SIG-M5 treated with dmso at 0.1 percent for 504 hours (cell line): Measurements from ENCODE around the gene STK32B.

Experiments
- DNase-seq: peaks from one replicate; lab custom pipeline; 2025; ENCODE audit not compliant: unreplicated experiment; lab: John Stamatoyannopoulos, UW

Gene STK32B

DNA sequence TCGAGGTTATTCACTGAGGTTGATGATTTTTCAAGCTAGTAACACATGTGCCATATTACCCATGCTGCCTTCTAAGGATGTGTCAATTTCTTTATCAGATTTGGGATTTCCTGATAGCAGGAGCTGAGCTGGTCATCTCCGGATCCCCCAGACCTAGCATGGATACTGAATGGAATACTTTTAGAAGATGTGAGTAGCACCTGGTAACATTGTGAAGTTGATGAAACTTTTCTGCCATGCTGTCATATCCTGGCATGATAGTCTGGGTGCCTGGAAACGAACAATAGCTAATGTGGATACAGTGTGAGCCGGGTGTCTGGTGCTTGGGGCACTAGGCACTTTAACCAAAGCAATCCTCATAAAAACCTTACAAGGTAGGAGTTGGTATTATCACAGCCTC is 21.1 kb upstream of the STK32B start:
- DNase-seq, result no peak

DNA sequence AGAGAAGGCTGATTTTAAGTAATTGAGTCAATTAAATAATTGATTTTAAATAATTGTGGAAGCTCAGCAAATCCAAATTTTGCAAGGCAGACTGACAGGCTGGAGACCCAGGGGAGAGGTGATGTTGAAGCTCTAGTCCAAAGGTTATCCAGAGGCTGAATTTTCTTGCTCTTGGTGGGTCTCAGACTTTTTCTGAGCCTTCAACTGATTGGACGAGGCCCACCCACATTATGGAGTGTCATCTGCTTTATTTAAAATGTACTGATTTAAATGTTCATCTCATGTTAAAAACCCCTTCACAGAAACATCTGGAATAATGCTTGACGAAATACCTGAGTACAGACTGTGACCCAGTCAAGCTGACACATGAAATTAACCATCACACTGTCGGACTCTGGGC is 20.4 kb upstream of the STK32B start:
- no peak for DNase-seq

DNA sequence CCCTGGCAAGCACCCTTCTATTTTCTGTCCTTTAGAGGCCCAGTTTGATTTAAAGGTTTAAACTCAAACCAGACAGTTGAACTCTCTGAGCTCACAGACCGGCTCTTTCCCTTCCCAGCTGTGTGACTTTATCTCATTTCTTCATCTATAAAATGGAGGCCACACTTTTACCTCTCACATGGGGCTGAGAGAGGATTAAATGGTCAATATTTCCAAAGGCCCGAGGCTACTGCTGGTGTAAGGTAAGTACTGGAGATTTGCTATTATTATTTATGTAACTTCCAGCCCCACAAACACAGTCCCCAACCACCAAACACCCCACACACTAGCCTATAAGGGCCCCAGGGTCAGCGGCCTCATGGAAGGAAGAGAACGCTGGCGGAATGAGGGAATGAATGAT is 18.5 kb upstream of the STK32B start:
- no peak for DNase-seq

GRCh38 chr4:5033281-5033841 is 17.9 kb upstream of the STK32B start:
- DNase-seq, result no peak

- DNase-seq, result no peak
These were observed 17.1 kb upstream of the STK32B start for GRCh38 chr4:5034206-5034605.

DNA sequence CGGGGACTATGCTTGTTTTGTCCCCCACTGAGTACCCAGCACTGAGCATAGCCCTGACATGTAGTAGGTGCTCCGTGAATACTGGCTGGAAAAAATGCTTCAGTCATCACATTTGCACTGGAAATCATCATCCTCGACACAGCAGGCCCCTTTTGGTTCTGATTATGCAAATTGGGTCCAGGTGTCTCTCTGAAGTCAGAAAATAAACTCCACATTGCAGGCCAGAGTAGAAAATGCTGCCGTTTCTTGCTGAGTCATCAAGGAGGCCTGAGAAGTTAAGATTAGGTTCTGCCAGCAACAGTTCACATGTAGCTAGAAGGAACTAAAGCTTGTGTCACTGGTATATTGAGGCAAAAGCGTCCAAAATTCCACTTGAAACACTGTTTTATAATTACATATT is 15.0 kb upstream of the STK32B start:
- no peak for DNase-seq

DNA sequence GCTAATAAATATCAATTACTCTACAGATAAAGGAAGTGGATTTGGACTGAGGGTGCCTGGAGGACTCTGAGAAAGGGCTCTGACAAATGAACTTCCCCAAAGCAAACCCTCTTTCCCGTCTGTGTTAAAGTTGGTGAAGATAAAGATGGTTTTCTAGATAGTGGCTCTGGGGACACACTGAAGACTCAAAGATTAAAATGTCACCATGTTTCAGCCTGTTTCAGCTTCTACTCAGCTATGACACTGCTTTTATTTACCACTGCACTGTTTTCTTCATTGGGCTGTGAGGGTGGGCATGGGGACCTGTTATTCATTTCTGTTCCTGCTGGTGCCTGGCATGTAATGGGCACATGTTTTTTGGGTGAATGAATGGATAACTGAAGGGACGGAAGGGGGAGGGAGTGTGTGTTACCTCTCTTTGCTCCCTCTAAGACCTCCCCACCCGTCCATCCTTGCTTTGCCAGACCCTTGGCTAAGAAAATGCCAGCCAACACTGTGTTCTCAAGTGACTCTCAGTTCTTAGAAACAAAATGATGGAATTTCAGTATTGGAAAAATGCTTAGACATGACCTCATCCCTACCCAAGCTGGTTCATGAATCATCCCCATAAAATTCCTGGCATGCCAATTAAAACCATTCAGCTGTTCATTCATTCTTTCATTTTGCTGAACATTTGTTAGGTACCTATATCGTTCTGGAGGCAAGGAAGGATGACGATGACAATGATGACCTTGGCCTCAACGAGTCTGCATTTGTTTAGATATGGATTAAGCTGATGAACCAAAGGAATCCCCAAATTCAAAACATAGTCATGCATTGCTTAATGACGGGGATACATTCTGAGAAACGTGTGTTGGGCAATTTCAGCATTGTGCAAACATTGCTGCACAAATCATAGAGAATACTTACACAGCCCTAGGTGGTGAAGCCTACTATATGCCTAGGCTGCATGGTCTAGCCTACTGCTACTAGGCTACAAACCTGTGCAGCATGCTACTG is 13.4 kb upstream of the STK32B start:
- DNase-seq, result peak; percentile 49

GRCh38 chr4:5039800-5040199 is 11.5 kb upstream of the STK32B start:
- DNase-seq, result no peak

- no peak for DNase-seq
These were observed 10.2 kb upstream of the STK32B start for GRCh38 chr4:5040856-5041620.

DNA sequence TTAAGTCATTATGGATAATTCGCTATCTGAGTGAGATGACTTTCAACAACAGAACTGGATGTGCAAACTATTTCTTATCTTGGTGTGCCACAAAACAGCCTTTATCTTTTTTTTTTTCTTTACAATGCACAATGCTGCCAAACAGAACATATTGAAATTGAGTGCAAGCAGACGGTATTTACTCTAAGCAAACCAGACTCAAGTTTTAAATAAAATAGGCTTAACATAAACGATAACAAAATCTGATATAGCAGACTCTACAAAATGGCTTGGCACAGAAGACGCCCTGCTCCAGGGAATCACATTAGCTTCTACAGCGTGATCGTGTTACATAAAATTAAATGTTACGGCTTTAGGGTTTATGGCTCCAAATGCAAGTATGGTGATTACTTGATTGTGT is 9.6 kb upstream of the STK32B start:
- no peak for DNase-seq

GRCh38 chr4:5043579-5043978 is 7.7 kb upstream of the STK32B start:
- no peak for DNase-seq

- DNase-seq, result no peak
These were observed 6.9 kb upstream of the STK32B start for GRCh38 chr4:5044341-5044740.

GRCh38 chr4:5045097-5045496 is 6.2 kb upstream of the STK32B start:
- no peak for DNase-seq

DNA sequence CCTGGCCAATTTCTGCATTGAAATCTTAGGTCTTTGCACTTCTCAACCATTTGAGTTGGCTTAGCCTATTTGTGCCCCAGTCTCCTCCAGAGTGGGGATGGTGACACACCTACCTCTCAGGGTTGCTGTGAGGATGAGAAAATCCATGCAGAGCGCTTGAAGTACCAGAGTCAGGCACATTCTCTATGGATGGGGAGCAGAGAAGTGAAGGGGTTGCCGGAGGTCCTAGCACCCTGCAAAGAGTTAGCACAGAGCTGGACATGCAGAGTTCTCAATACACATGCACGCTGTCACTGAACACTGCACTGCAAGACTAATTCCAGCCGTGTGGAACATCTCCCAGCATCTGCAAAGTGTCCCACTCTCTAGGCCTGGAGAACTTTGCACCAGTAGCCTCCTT is 2.6 kb upstream of the STK32B start:
- DNase-seq, result no peak

DNA sequence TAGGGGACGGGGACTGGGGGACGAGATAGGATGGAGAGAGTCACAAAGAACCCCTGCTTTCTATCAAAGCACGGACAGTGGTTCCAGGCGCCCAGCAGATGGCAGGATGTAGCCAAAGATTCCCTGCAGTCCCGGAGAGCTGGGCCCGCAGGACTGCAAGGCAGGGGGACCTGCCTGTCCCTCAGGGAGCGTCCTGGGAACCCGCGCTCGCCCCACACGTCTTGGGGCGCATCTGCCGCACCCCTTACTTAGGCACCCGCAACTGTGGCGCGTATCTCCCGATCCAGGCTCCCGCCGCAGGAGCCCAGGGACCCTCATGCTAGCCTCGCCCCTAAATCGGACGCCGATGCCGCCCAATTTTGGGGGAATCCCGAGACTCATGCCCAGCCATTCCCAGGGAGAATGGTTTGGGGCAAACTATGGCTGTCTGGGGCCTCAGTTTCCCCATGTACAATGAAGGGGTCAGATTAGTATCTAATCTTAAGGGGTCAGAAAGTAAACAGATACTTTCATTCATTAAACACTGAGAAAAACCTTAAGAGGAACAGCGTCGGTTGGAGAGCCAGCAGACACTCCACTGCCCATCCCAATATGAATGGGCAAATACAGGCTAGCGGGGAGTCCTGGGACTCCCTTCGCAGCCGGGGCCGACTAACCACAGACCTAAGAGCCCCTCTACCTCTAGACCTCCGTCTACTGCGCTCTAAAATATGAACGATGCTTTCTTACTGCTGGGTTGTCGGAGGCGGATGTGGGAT is 581 bp upstream of the STK32B start:
- peak; percentile 1 for DNase-seq

GRCh38 chr4:5052204-5052702 is 973 bp downstream of the STK32B start:
- no peak for DNase-seq

- no peak for DNase-seq
These were observed 1.6 kb downstream of the STK32B start for GRCh38 chr4:5052726-5053425.

GRCh38 chr4:5054532-5054931 is 3.3 kb downstream of the STK32B start:
- no peak for DNase-seq

- no peak for DNase-seq
These were observed 4.1 kb downstream of the STK32B start for GRCh38 chr4:5055411-5055810.

DNA sequence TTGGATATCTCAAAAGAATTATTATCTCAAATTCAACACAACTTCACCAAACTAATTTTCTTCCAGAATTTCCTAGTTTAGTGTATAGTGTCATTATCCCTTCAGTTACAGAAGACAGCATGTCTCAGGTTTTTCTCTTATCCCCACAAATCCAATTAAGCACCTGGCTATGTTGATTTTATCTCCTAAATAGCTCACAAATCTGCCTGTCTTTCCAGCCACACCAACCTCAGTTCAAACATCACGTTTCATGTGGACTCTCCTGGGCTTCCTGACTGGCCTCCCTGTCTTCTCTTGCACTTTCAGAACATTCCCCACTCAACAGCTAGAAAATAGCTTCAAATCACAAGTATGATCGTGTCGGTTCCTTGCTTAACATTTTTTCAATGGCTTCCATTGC is 14.8 kb downstream of the STK32B start:
- DNase-seq, result no peak
